Epidermal melanocyte (primary cell): ENCODE data around the gene NHERF2.
A peak's percentile ranks its signal among the peaks of the same experiment; 100 is the strongest.
"Not testable (repeated sequence)": the region's sequence is repeated elsewhere in the genome, so short reads cannot be mapped to it uniquely, and the experiment has no call there.

Source experiments
- DNase-seq: peaks from one replicate; pipeline ENCODE4 v3.0.0; 2011; ENCODE audit warnings: low spot score; ENCODE audit not compliant: insufficient read length

Gene NHERF2

GRCh38 chr16:2027024-2028010 lies 615 bp downstream of the NHERF2 start:
- DNase-seq: no peak

GRCh38 chr16:2028146-2028545 lies 1.4 kb downstream of the NHERF2 start:
- no peak for DNase-seq

GRCh38 chr16:2028620-2029220 lies 2.0 kb downstream of the NHERF2 start:
- no peak for DNase-seq

- DNase-seq: no peak
Observed at GRCh38 chr16:2029350-2029749, 2.6 kb downstream of the NHERF2 start.

- no peak for DNase-seq
Observed at GRCh38 chr16:2030036-2030435, 3.3 kb downstream of the NHERF2 start.

- DNase-seq: no peak
Observed at GRCh38 chr16:2031081-2031577, 4.4 kb downstream of the NHERF2 start.

GRCh38 chr16:2032285-2033056 lies 5.8 kb downstream of the NHERF2 start:
- DNase-seq: no peak

- peak; percentile 82 for DNase-seq
Observed at GRCh38 chr16:2033057-2033908, 6.6 kb downstream of the NHERF2 start.

- DNase-seq: not testable (repeated sequence)
Observed at GRCh38 chr16:2033909-2034695, 7.4 kb downstream of the NHERF2 start.

GRCh38 chr16:2034696-2035430 lies 8.2 kb downstream of the NHERF2 start:
- DNase-seq: no peak

- DNase-seq: no peak
Observed at GRCh38 chr16:2035431-2036199, 8.9 kb downstream of the NHERF2 start.

- no peak for DNase-seq
Observed at GRCh38 chr16:2036200-2036966, 9.7 kb downstream of the NHERF2 start.

GRCh38 chr16:2037115-2037514 lies 10.4 kb downstream of the NHERF2 start:
- no peak for DNase-seq

GRCh38 chr16:2037647-2038381 lies 11.1 kb downstream of the NHERF2 start:
- DNase-seq: no peak

GRCh38 chr16:2038382-2039231 lies 11.9 kb downstream of the NHERF2 start:
- no peak for DNase-seq
